Measurements from ENCODE around the gene CPOX.
A peak's percentile ranks its signal among the peaks of the same experiment; 100 is the strongest.

The CPOX gene

DNA sequence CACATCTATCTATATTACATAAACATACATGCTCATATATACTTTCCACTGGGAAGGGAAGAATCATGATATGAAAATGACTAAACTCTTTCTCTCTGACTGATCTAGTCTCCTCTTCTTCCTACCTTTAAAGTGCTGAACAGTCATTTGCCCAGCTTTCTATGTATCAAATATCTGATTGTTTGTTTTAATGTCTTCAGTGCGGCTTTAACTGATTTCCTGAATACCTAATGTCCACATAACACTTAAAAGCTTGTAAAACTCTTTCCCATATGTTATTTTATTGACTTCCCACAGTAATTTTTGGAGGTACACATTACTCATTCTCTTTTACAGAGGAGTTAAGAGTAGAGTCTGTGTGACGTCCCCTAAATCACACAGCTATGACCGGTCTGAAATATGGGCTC lies 28.2 kb downstream of the CPOX start:
- no peak for DNase-seq
- Histone ChIP-seq H2AFZ (ENCODE audit: low read depth, low read length) (no peak overlapping the region), H3K27me3 (ENCODE audit: insufficient read depth, low read length, poor library complexity) (peaks cover 3% of the 10 kb centered on the region), H3K9ac (ENCODE audit: low read depth, low read length) (no peak overlapping the region), H3K79me2 (ENCODE audit: insufficient read depth, low read length) (no peaks in the 10 kb centered on the region), H3K27ac (ENCODE audit: low read length) (no peak overlapping the region), H3K4me3 (ENCODE audit: low read depth in 1 of 2, low read length in 2 of 2) (no peak overlapping the region), H3K4me2 (ENCODE audit: insufficient read depth, low read length) (no peak overlapping the region), H3K4me1 (ENCODE audit: insufficient read depth, low read length) (peaks cover 45% of the 10 kb centered on the region), H4K20me1 (ENCODE audit: insufficient read depth, low read length) (no peaks in the 10 kb centered on the region), H3K36me3 (ENCODE audit: insufficient read depth, low read length) (no peaks in the 10 kb centered on the region), H3K9me3 (ENCODE audit: insufficient read depth, low read length, severe bottlenecking) (no peaks in the 10 kb centered on the region)
- TF ChIP-seq, protein P1, sequence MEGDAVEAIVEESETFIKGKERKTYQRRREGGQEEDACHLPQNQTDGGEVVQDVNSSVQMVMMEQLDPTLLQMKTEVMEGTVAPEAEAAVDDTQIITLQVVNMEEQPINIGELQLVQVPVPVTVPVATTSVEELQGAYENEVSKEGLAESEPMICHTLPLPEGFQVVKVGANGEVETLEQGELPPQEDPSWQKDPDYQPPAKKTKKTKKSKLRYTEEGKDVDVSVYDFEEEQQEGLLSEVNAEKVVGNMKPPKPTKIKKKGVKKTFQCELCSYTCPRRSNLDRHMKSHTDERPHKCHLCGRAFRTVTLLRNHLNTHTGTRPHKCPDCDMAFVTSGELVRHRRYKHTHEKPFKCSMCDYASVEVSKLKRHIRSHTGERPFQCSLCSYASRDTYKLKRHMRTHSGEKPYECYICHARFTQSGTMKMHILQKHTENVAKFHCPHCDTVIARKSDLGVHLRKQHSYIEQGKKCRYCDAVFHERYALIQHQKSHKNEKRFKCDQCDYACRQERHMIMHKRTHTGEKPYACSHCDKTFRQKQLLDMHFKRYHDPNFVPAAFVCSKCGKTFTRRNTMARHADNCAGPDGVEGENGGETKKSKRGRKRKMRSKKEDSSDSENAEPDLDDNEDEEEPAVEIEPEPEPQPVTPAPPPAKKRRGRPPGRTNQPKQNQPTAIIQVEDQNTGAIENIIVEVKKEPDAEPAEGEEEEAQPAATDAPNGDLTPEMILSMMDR (IDR thresholded peaks at IDR 0.05; ENCODE audit: borderline replicate concordance, extremely low read depth, low read length, poor library complexity, severe bottlenecking) = no peak
- no peak for TF ChIP-seq EZH2 (IDR thresholded peaks at IDR 0.05; ENCODE audit: borderline replicate concordance, low read depth, low read length, severe bottlenecking)
- ATAC-seq (ENCODE audit: insufficient read depth, low read depth) = no peak

DNA sequence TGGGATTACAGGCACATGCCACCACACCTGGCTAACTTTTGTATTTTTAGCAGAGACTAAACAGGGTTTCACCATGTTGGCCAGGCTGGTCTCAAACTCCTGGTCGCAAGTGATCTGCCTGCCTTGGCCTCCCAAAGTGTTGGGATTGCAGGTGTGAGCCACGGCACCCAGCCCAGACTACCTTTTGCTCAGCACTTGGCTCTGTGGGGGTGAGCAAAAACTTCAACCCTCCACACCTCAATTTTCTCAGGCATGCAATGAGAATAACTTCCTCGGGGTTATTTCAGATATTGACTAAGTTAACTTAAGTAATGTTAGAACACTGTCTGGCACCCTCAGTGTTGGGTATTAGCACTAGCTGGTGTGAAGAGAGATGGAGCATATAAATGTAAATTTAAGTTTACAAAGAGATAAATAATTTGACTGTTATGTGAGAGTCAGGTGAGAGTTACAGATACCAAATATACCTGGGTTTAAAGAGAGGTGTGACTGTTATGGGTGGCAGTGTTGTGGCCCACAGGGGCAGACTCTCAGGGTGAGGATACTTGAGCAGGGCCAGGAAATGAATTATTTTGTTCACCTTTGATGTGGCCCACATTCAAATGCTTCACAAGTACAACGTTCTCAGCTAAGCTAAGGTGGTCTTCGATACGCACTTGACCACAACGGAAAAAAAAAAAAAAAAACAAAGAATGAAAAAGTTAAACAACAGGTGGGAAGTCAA lies 29.0 kb downstream of the CPOX start:
- Histone ChIP-seq H3K36me3 (ENCODE audit: insufficient read depth, low read length) (no peaks in the 10 kb centered on the region), H3K9me3 (ENCODE audit: insufficient read depth, low read length, severe bottlenecking) (no peaks in the 10 kb centered on the region), H3K4me3 (ENCODE audit: low read depth in 1 of 2, low read length in 2 of 2) (no peak overlapping the region), H3K27ac (ENCODE audit: low read length) (no peak overlapping the region), H4K20me1 (ENCODE audit: insufficient read depth, low read length) (no peaks in the 10 kb centered on the region), H3K4me1 (ENCODE audit: insufficient read depth, low read length) (peaks cover 45% of the 10 kb centered on the region), H3K9ac (ENCODE audit: low read depth, low read length) (no peak overlapping the region), H3K27me3 (ENCODE audit: insufficient read depth, low read length, poor library complexity) (peaks cover 3% of the 10 kb centered on the region), H3K4me2 (ENCODE audit: insufficient read depth, low read length) (no peak overlapping the region), H2AFZ (ENCODE audit: low read depth, low read length) (no peak overlapping the region), H3K79me2 (ENCODE audit: insufficient read depth, low read length) (no peaks in the 10 kb centered on the region)
- TF ChIP-seq, protein P1 (IDR thresholded peaks at IDR 0.05; ENCODE audit: borderline replicate concordance, extremely low read depth, low read length, poor library complexity, severe bottlenecking) = no peak
- TF ChIP-seq EZH2 (IDR thresholded peaks at IDR 0.05; ENCODE audit: borderline replicate concordance, low read depth, low read length, severe bottlenecking) = no peak
- DNase-seq (peak; percentile 54), ATAC-seq (ENCODE audit: insufficient read depth, low read depth) (peak; percentile 79)

DNA sequence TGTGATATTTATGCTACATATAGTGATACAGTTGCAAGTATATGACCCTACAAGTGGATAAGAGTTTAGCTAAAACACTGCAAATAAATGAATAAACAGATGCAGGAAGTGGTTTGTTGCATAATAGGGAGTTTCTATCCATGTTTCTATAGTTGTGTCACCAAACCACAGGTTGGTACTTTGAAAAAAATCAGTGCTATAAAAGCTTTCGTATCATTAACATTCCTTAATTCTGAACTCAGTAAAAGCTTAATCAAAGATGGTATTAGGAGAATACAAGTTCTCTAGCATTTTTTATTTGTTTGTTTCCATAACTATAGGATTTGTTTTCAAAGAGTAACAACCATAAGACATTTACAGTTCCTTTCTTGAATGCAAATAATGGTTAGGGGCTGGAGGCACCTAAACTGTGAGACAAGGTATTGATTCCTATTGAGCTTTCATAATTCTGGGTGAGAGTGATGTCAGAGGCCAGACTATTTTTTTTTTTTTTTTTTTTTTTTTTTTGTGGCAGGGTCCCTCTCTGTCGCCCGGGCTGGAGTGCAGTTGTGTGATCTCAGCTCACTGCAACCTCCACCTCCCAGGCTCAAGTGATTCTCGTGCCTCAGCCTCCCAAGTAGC lies 29.6 kb downstream of the CPOX start:
- no peak overlapping the region for H3K4me2 ChIP-seq (ENCODE audit: insufficient read depth, low read length)
- no peaks in the 10 kb centered on the region for H3K79me2 ChIP-seq (ENCODE audit: insufficient read depth, low read length)
- no peaks in the 10 kb centered on the region for H3K9me3 ChIP-seq (ENCODE audit: insufficient read depth, low read length, severe bottlenecking)
- no peaks in the 10 kb centered on the region for H3K36me3 ChIP-seq (ENCODE audit: insufficient read depth, low read length)
- H3K4me3 ChIP-seq (ENCODE audit: low read depth in 1 of 2, low read length in 2 of 2) = no peak overlapping the region
- no peak overlapping the region for H3K27ac ChIP-seq (ENCODE audit: low read length)
- H2AFZ ChIP-seq (ENCODE audit: low read depth, low read length) = no peak overlapping the region
- no peak overlapping the region for H3K9ac ChIP-seq (ENCODE audit: low read depth, low read length)
- no peaks in the 10 kb centered on the region for H4K20me1 ChIP-seq (ENCODE audit: insufficient read depth, low read length)
- H3K4me1 ChIP-seq (ENCODE audit: insufficient read depth, low read length) = peaks cover 45% of the 10 kb centered on the region
- DNase-seq (peak; percentile 19), ATAC-seq (ENCODE audit: insufficient read depth, low read depth) (peak; percentile 60)
- TF ChIP-seq EZH2 (IDR thresholded peaks at IDR 0.05; ENCODE audit: borderline replicate concordance, low read depth, low read length, severe bottlenecking) = no peak
- TF ChIP-seq, protein P1 (IDR thresholded peaks at IDR 0.05; ENCODE audit: borderline replicate concordance, extremely low read depth, low read length, poor library complexity, severe bottlenecking) = no peak
- H3K27me3 ChIP-seq (ENCODE audit: insufficient read depth, low read length, poor library complexity) = peaks cover 3% of the 10 kb centered on the region

Measured in DND-41 (cell line).